GM21360 (cell line): ENCODE measurements around the gene SUN1.

Source experiments
- ATAC-seq: cut with Tn5 transposase; IDR thresholded peaks from one replicate; pipeline ENCODE4 v1.9.1; 2021; ENCODE audit warnings: mild to moderate bottlenecking, moderate library complexity; ENCODE audit not compliant: unreplicated experiment

Gene SUN1

GRCh38 chr7:888081-889024 lies 56.1 kb downstream of the SUN1 start:
- ATAC-seq: no peak

GRCh38 chr7:889025-889390 lies 56.7 kb downstream of the SUN1 start:
- ATAC-seq: no peak

GRCh38 chr7:889391-889790 lies 57.1 kb downstream of the SUN1 start:
- no peak for ATAC-seq

- no peak for ATAC-seq
Observed at GRCh38 chr7:890868-891267, 58.6 kb downstream of the SUN1 start.

- ATAC-seq: no peak
Observed at GRCh38 chr7:891291-891690, 59.0 kb downstream of the SUN1 start.

- ATAC-seq: no peak
Observed at GRCh38 chr7:891805-892204, 59.5 kb downstream of the SUN1 start.

GRCh38 chr7:892648-893593 lies 60.6 kb downstream of the SUN1 start:
- ATAC-seq: no peak

GRCh38 chr7:893686-894085 lies 61.4 kb downstream of the SUN1 start:
- ATAC-seq: no peak

- ATAC-seq: no peak
Observed at GRCh38 chr7:894164-894867, 62.0 kb downstream of the SUN1 start.

GRCh38 chr7:894927-895450 lies 62.7 kb downstream of the SUN1 start:
- ATAC-seq: no peak

GRCh38 chr7:895451-896052 lies 63.3 kb downstream of the SUN1 start:
- ATAC-seq: no peak

- ATAC-seq: no peak
Observed at GRCh38 chr7:896346-897075, 64.2 kb downstream of the SUN1 start.

- ATAC-seq: no peak
Observed at GRCh38 chr7:897086-897485, 64.8 kb downstream of the SUN1 start.

GRCh38 chr7:897771-898376 lies 65.6 kb downstream of the SUN1 start:
- ATAC-seq: no peak

GRCh38 chr7:898460-898854 lies 66.2 kb downstream of the SUN1 start:
- no peak for ATAC-seq

- ATAC-seq: no peak
Observed at GRCh38 chr7:898855-899681, 66.8 kb downstream of the SUN1 start.

- no peak for ATAC-seq
Observed at GRCh38 chr7:899806-900205, 67.5 kb downstream of the SUN1 start.

- no peak for ATAC-seq
Observed at GRCh38 chr7:900331-901040, 68.2 kb downstream of the SUN1 start.
